Lung (tissue), 12 donors: ENCODE measurements around the gene SAMD4A. TPM values are rescaled to one million over a fixed set of nuclear protein-coding genes. Genes with fewer than 3 reads are reported as not detected.

Source experiments
- ATAC-seq: fragments of 200-7000 bp; cut with Tn5 transposase; one replicate; pipeline ENCODE4 v1.9.1; 2020; ENCODE audit warnings: moderate number of reproducible peaks; ENCODE audit not compliant: insufficient read depth, low FRiP score
- DNase-seq, 3 donors: peaks; one replicate each; pipeline ENCODE4 v3.0.0-alpha.2; 2013 to 2017
- H3K27ac ChIP-seq, 2 donors: one replicate each; pipeline ENCODE4 v1.5.1; 2013; ENCODE audit warnings: mild to moderate bottlenecking in 2 of 2, moderate library complexity in 2 of 2, control low read depth in 1 of 2, inconsistent platforms in 1 of 2, low read depth in 1 of 2, low read length in 1 of 2
- H3K27me3 ChIP-seq, 3 donors: one replicate each; pipeline ENCODE4 v1.5.1; 2013; ENCODE audit warnings: low read length in 2 of 3; ENCODE audit not compliant: control insufficient read depth in 3 of 3, insufficient read depth in 3 of 3
- H3K36me3 ChIP-seq, 4 donors: one replicate each; pipeline ENCODE4 v1.5.1; 2013; ENCODE audit warnings: low read length in 4 of 4, mild to moderate bottlenecking in 1 of 4, moderate library complexity in 1 of 4; ENCODE audit not compliant: control insufficient read depth in 4 of 4, insufficient read depth in 4 of 4
- H3K4me1 ChIP-seq, 5 donors: one replicate each; pipeline ENCODE4 v1.5.1; 2013; ENCODE audit warnings: low read length in 5 of 5, mild to moderate bottlenecking in 2 of 5, moderate library complexity in 1 of 5; ENCODE audit not compliant: control insufficient read depth in 5 of 5, insufficient read depth in 5 of 5
- H3K4me3 ChIP-seq: one replicate; pipeline ENCODE4 v1.5.1; 2013; ENCODE audit warnings: mild to moderate bottlenecking, control low read depth, moderate library complexity
- H3K9ac ChIP-seq, 2 donors: one replicate each; pipeline ENCODE4 v1.5.1; 2013; ENCODE audit warnings: low read length in 2 of 2, control low read depth in 1 of 2; ENCODE audit not compliant: insufficient read depth in 1 of 2
- H3K9me3 ChIP-seq, 4 donors: one replicate each; pipeline ENCODE4 v1.5.1; 2013; ENCODE audit warnings: low read length in 3 of 4, mild to moderate bottlenecking in 1 of 4, moderate library complexity in 1 of 4; ENCODE audit not compliant: control insufficient read depth in 4 of 4, insufficient read depth in 3 of 4
- WGBS, 2 donors: extraction: QIAGEN DNeasy Blood & Tissue Kit; methylation state at CpG; one replicate each; pipeline ENCODE4 v1.1.7; 2013; 5-methylcytosine and 5-hydroxymethylcytosine counted together
- polyA plus RNA-seq, 2 donors: library from polyadenylated mRNA; stranded (reverse); fragments of 200-250 nt; gene quantifications; one replicate each; pipeline ENCODE4 v1.2.1, GENCODE V29; 2013
- total RNA-seq, 2 donors: library from RNA; depleted of rRNA in 1 of 2; stranded (reverse); fragments of >200 nt in 1 of 2; gene quantifications; one replicate each; pipeline ENCODE4 v1.2.1, GENCODE V29; 2014 to 2021
- TF ChIP-seq, protein P1 (sequence below): IDR thresholded peaks from 2 replicates; pipeline ENCODE4 v1.5.1; 2012; ENCODE audit warnings: mild to moderate bottlenecking; ENCODE audit errors: control extremely low read depth, extremely low read depth
- donor health status: control.
- donor health status: control.
- donor health status: Bipolar disorder and iron deficiency.
- donor health status: healthy.
- donor health status: DM: yes; HTN: yes; CAD: no.

The SAMD4A gene
- total and polyA plus RNA-seq, 4 donors = 5.8 to 26.6 (median 16.2) TPM

DNA sequence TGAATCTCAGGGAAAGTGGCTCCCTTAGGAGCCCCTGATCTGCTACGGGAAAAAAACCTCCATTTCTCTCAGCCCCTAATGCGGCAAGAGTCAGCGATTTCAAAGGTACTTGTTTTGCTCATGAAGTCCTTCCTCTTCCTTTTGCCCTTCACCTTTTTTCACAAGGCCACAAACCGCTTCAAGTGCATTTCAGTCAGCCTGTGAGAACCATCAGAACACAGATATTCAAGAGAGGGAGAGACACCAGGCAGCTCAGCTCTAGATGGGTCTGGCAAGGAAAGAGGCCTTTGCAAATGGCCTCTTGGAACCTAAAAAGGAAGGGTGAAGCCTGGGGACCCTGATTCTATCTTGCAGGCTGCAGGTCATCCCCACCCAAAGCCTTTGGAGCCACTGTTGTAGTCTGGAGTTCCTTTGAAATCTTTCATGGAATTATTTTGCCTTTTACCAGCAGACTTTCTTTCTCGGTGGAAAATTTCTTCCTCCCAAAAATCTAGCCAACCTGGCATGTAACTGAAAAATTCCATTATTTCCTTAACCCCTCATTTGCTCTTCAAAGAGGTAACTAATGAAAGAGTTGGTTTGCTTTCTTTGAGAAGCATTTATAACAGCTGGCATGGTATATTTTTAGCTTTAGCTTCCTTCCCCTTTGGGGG lies 145.0 kb downstream of the SAMD4A start:
- Histone ChIP-seq H3K9me3 (no peaks in the 10 kb centered on the region), H3K36me3 (no peaks in the 10 kb centered on the region), H3K27ac (peak overlapping the region in 1 of 2 donors; percentile 77), H3K4me1 (peaks cover 0 to 48% (median 8%) of the 10 kb centered on the region in 5 donors), H3K4me3 (no peak overlapping the region), H3K27me3 (no peaks in the 10 kb centered on the region), H3K9ac (no peak overlapping the region)
- DNase-seq = no peak
- ATAC-seq = no peak
- 33 to 48% methylated on average over 5 of the region's 5 CpGs for WGBS, 2 donors
- TF ChIP-seq, protein P1, sequence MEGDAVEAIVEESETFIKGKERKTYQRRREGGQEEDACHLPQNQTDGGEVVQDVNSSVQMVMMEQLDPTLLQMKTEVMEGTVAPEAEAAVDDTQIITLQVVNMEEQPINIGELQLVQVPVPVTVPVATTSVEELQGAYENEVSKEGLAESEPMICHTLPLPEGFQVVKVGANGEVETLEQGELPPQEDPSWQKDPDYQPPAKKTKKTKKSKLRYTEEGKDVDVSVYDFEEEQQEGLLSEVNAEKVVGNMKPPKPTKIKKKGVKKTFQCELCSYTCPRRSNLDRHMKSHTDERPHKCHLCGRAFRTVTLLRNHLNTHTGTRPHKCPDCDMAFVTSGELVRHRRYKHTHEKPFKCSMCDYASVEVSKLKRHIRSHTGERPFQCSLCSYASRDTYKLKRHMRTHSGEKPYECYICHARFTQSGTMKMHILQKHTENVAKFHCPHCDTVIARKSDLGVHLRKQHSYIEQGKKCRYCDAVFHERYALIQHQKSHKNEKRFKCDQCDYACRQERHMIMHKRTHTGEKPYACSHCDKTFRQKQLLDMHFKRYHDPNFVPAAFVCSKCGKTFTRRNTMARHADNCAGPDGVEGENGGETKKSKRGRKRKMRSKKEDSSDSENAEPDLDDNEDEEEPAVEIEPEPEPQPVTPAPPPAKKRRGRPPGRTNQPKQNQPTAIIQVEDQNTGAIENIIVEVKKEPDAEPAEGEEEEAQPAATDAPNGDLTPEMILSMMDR = no peak

DNA sequence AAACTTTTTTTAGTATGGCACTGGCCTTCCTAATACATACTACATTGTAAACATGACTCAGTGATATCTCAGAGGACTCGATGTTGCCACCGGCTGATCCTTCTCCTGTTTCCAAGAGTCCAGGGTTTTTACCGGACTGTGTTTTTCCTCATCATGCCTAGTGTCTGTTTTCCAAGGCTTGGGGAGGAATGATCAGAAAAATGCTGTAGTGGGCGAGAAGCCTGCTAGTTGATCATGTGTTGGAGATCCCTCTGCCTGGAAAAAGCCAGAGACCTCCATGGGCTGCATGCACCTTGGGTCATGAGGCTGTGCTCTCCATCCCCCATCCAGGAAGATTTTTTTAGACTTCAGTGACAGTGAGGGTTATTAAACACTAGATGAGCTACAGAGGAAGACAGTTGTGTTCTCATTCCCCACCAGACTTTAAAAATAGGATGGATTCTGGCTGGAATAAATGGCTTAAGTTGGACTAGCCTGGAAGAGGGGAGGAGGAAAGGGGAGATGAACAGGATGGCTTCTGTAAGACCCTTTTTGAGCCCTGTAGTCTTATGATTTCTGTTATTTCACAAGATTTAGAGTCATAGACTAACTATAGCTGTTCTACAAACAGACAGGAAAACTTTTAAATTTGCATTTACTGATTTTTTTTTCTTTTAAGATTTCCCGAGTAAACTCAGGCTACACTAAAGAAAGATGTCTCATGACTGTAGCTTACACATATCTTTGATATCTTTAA lies 145.7 kb downstream of the SAMD4A start:
- Histone ChIP-seq H3K27me3 (no peaks in the 10 kb centered on the region), H3K4me3 (no peak overlapping the region), H3K27ac (peak overlapping the region; percentile 49 to 77), H3K4me1 (peaks cover 0 to 46% (median 8%) of the 10 kb centered on the region in 5 donors), H3K9me3 (no peaks in the 10 kb centered on the region), H3K9ac (no peak overlapping the region), H3K36me3 (no peaks in the 10 kb centered on the region)
- TF ChIP-seq, protein P1 = no peak
- 25 to 41% methylated on average over 5 of the region's 5 CpGs for WGBS, 2 donors
- DNase-seq (no peak), ATAC-seq (no peak)

DNA sequence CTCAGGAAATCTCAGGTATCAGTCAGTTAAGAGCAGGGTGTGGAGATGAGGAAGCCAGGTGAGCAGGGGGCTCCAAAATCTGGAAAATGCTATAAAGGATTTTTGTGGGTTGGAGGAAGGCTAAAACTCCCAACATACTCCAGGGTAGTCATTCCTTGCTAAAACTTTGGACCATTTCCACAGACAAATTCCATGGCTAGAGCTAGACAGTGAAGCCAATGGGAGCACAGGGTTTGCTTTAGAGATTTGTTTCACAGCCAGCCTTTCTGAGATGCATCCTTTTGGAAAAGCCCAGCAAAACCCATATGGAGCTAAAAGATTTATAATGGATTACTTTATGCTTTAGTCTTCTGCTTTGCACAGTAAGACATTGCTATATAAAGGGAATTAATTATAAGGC lies 146.5 kb downstream of the SAMD4A start:
- no peak overlapping the region for H3K9ac ChIP-seq
- no peaks in the 10 kb centered on the region for H3K27me3 ChIP-seq
- ATAC-seq = no peak
- H3K36me3 ChIP-seq = no peaks in the 10 kb centered on the region
- peaks cover 0 to 43% (median 8%) of the 10 kb centered on the region in 5 donors for H3K4me1 ChIP-seq
- H3K4me3 ChIP-seq = no peak overlapping the region
- no peaks in the 10 kb centered on the region for H3K9me3 ChIP-seq
- DNase-seq = peak in 2 of 3 donors; percentile 59 to 76
- TF ChIP-seq, protein P1 = no peak
- H3K27ac ChIP-seq = peak overlapping the region in 1 of 2 donors; percentile 50
